Type B pancreatic cell (in vitro differentiated cells): ENCODE measurements around the gene OSBP2. TPM values are rescaled to one million over a fixed set of nuclear protein-coding genes. Genes with fewer than 3 reads are reported as not detected.

Source experiments
- DNase-seq: peaks from one replicate; pipeline ENCODE4 v3.0.0; 2021; ENCODE audit warnings: mixed read lengths; ENCODE audit not compliant: unreplicated experiment; ENCODE audit errors: extremely low spot score
- H3K27ac Mint-ChIP-seq: 2 replicates; pipeline ENCODE4 v1.8.0; 2021; ENCODE audit warnings: mild to moderate bottlenecking, mixed read lengths
- H3K27me3 Mint-ChIP-seq: 2 replicates; pipeline ENCODE4 v1.8.0; 2021; ENCODE audit warnings: mixed read lengths
- H3K36me3 Mint-ChIP-seq: 2 replicates; pipeline ENCODE4 v1.8.0; 2021; ENCODE audit warnings: mixed read lengths
- H3K4me1 Mint-ChIP-seq: one replicate; pipeline ENCODE4 v1.8.0; 2021; ENCODE audit warnings: mixed read lengths; ENCODE audit not compliant: unreplicated experiment
- H3K4me3 Mint-ChIP-seq: 2 replicates; pipeline ENCODE4 v1.8.0; 2021; ENCODE audit warnings: mild to moderate bottlenecking, mixed read lengths
- H3K9me3 Mint-ChIP-seq: 2 replicates; pipeline ENCODE4 v1.8.0; 2021; ENCODE audit warnings: mixed read lengths
- CTCF ChIP-seq: fragments of 200-600 bp; sonication (generic); conservative IDR thresholded peaks from 2 replicates; pipeline ENCODE4 v1.5.0; 2021; ENCODE audit warnings: antibody characterized with exemption, mild to moderate bottlenecking
- total RNA-seq: library from RNA; stranded (reverse); gene quantifications from 2 replicates; pipeline ENCODE4 v1.2.1, GENCODE V29; 2021; ENCODE audit warnings: low replicate concordance

Gene OSBP2
- total RNA-seq, 1 donor from 2014 or later = 8.1 TPM

- Mint-ChIP-seq H3K36me3 (no peaks in the 10 kb centered on the region), H3K4me1 (peaks cover 13% of the 10 kb centered on the region), H3K27ac (no peak overlapping the region), H3K4me3 (no peak overlapping the region), H3K9me3 (no peaks in the 10 kb centered on the region), H3K27me3 (no peaks in the 10 kb centered on the region)
- peak; percentile 65 for DNase-seq
- peak; percentile 77 for TF ChIP-seq CTCF
Measured at GRCh38 chr22:30890686-30891442, 196.2 kb downstream of the OSBP2 start.

GRCh38 chr22:30891443-30891755 is 196.7 kb downstream of the OSBP2 start:
- no peaks in the 10 kb centered on the region for H3K27me3 Mint-ChIP-seq
- peak; percentile 43 for DNase-seq
- no peak overlapping the region for H3K27ac Mint-ChIP-seq
- no peaks in the 10 kb centered on the region for H3K36me3 Mint-ChIP-seq
- TF ChIP-seq CTCF = no peak
- peaks cover 13% of the 10 kb centered on the region for H3K4me1 Mint-ChIP-seq
- H3K4me3 Mint-ChIP-seq = no peak overlapping the region
- H3K9me3 Mint-ChIP-seq = no peaks in the 10 kb centered on the region

- no peak overlapping the region for H3K27ac Mint-ChIP-seq
- H3K4me1 Mint-ChIP-seq = peaks cover 13% of the 10 kb centered on the region
- TF ChIP-seq CTCF = no peak
- DNase-seq = peak; percentile 60
- H3K9me3 Mint-ChIP-seq = no peaks in the 10 kb centered on the region
- no peak overlapping the region for H3K4me3 Mint-ChIP-seq
- no peaks in the 10 kb centered on the region for H3K27me3 Mint-ChIP-seq
- H3K36me3 Mint-ChIP-seq = no peaks in the 10 kb centered on the region
Measured at GRCh38 chr22:30891781-30892180, 197.1 kb downstream of the OSBP2 start.

GRCh38 chr22:30892286-30892685 is 197.6 kb downstream of the OSBP2 start:
- Mint-ChIP-seq H3K9me3 (no peaks in the 10 kb centered on the region), H3K36me3 (peaks cover 3% of the 10 kb centered on the region), H3K4me3 (no peak overlapping the region), H3K4me1 (peaks cover 13% of the 10 kb centered on the region), H3K27ac (no peak overlapping the region), H3K27me3 (no peaks in the 10 kb centered on the region)
- DNase-seq = peak; percentile 52
- no peak for TF ChIP-seq CTCF

GRCh38 chr22:30892731-30893221 is 198.1 kb downstream of the OSBP2 start:
- no peak for TF ChIP-seq CTCF
- no peak overlapping the region for H3K4me3 Mint-ChIP-seq
- DNase-seq = peak; percentile 54
- no peak overlapping the region for H3K27ac Mint-ChIP-seq
- peaks cover 13% of the 10 kb centered on the region for H3K4me1 Mint-ChIP-seq
- peaks cover 3% of the 10 kb centered on the region for H3K36me3 Mint-ChIP-seq
- H3K9me3 Mint-ChIP-seq = no peaks in the 10 kb centered on the region
- H3K27me3 Mint-ChIP-seq = no peaks in the 10 kb centered on the region
